PC-3 (cell line): ENCODE results near the gene REG3G. TPM values are rescaled to one million over a fixed set of nuclear protein-coding genes. Genes with fewer than 3 reads are reported as not detected.

ENCODE experiments used
- ATAC-seq: fragments of 200-7000 bp; cut with Tn5 transposase; 2 replicates; pipeline ENCODE4 v1.9.1; 2020; ENCODE audit warnings: mild to moderate bottlenecking, moderate library complexity
- BruUV-seq: library from RNA; stranded (reverse); fragments of 400-500 nt; replicated peaks from 2 replicates; lab custom pipeline; 2021; lab: Mats Ljungman, UMichigan
- CTCF ChIA-PET: fragments of 300-600 bp; sonication (Branson Sonifier 250); formaldehyde crosslinking; loops from one replicate; lab custom pipeline; 2022; ENCODE audit warnings: antibody characterized with exemption; lab: Charles Lee
- POLR2A ChIA-PET: fragments of 300-600 bp; sonication (Branson Sonifier 250); formaldehyde crosslinking; loops from one replicate; lab custom pipeline; 2022; ENCODE audit warnings: antibody characterized with exemption; ENCODE audit not compliant: unreplicated experiment; lab: Charles Lee
- DNase-seq: peaks from one replicate; pipeline ENCODE4 v3.0.0-alpha.2; 2015
- H2AFZ ChIP-seq: fragments of 300-600 bp; sonication (generic); 2 replicates; pipeline ENCODE4 v1.6.0; 2016; ENCODE audit warnings: antibody characterized with exemption, low read length
- H3F3A ChIP-seq: fragments of 300-600 bp; sonication (generic); one replicate; pipeline ENCODE4 v1.6.0; 2017; ENCODE audit warnings: antibody characterized with exemption, low read length, control low read depth, mild to moderate bottlenecking; ENCODE audit not compliant: unreplicated experiment
- H3K27ac ChIP-seq: fragments of 300-600 bp; sonication (generic); 2 replicates; pipeline ENCODE4 v1.5.1; 2016; ENCODE audit warnings: mild to moderate bottlenecking, low read length
- H3K27me3 ChIP-seq: fragments of 300-600 bp; sonication (generic); 2 replicates; pipeline ENCODE4 v1.6.1; 2016; ENCODE audit warnings: low read length, mixed read lengths
- H3K36me3 ChIP-seq: fragments of 300-600 bp; sonication (generic); 2 replicates; pipeline ENCODE4 v1.6.1; 2016; ENCODE audit warnings: low read depth, mixed run types, low read length, mixed read lengths
- H3K4me1 ChIP-seq: fragments of 300-600 bp; sonication (generic); 2 replicates; pipeline ENCODE4 v1.5.1; 2016; ENCODE audit warnings: low read length; ENCODE audit not compliant: insufficient read depth
- H3K4me2 ChIP-seq: fragments of 300-600 bp; sonication (generic); 2 replicates; pipeline ENCODE4 v1.6.0; 2016; ENCODE audit warnings: low read length
- H3K4me3 ChIP-seq: fragments of 300-600 bp; sonication (generic); 2 replicates; pipeline ENCODE4 v1.5.1; 2016; ENCODE audit warnings: mild to moderate bottlenecking, low read length, mixed read lengths
- H3K79me2 ChIP-seq: fragments of 300-600 bp; sonication (generic); 2 replicates; pipeline ENCODE4 v1.6.1; 2017; ENCODE audit warnings: low read length, mixed read lengths
- H3K9ac ChIP-seq: fragments of 300-600 bp; sonication (generic); 2 replicates; pipeline ENCODE4 v1.6.0; 2016; ENCODE audit warnings: mild to moderate bottlenecking, low read length
- H3K9me2 ChIP-seq: fragments of 300-600 bp; sonication (generic); replicated peaks from 2 replicates; pipeline ENCODE4 v1.6.1; 2016; ENCODE audit warnings: mixed run types, low read length, mixed read lengths
- H3K9me3 ChIP-seq: fragments of 300-600 bp; sonication (generic); 2 replicates; pipeline ENCODE4 v1.6.1; 2016; ENCODE audit warnings: low read length, mixed read lengths
- H4K20me1 ChIP-seq: fragments of 300-600 bp; sonication (generic); 2 replicates; pipeline ENCODE4 v1.6.1; 2016; ENCODE audit warnings: low read length, mixed read lengths
- CTCF ChIP-seq: fragments of 300-600 bp; sonication (generic); conservative IDR thresholded peaks from 2 replicates; pipeline ENCODE4 v1.5.1; 2017; ENCODE audit warnings: antibody characterized with exemption, low read depth, mild to moderate bottlenecking, low read length
- EZH2 ChIP-seq: fragments of 300-600 bp; sonication (generic); IDR thresholded peaks from one replicate; pipeline ENCODE4 v1.6.1; 2017; ENCODE audit warnings: antibody characterized with exemption, mild to moderate bottlenecking, low read length; ENCODE audit not compliant: unreplicated experiment
- EZH2phosphoT487 ChIP-seq: fragments of 300-600 bp; sonication (generic); IDR thresholded peaks from 2 replicates; pipeline ENCODE4 v1.6.1; 2018; ENCODE audit warnings: mild to moderate bottlenecking, antibody characterized with exemption, low read length, borderline replicate concordance
- intact Hi-C: fragments of 100-400 bp; cut with micrococcal nuclease; formaldehyde crosslinking; loops from 2 replicates; pipeline ENCODE4 v1.9.0; 2023
- total RNA-seq: library from RNA; depleted of rRNA; stranded (reverse); fragments of >200 nt; gene quantifications from 2 replicates; pipeline ENCODE4 v1.2.3, GENCODE V29; 2014

The REG3G gene
- total RNA-seq, 1 experiment from 2014 or later, result not detected

GRCh38 chr2:78989051-78989450 lies 36.5 kb upstream of the REG3G start:
- POLR2A ChIA-PET, result no interaction called here
- no peaks in the 10 kb centered on the region for H4K20me1 ChIP-seq
- no peak overlapping the region for H3K9ac ChIP-seq
- CTCF ChIA-PET, result no interaction called here
- TF ChIP-seq EZH2phosphoT487 (no peak), CTCF (no peak), EZH2 (no peak)
- H3K27ac ChIP-seq, result no peak overlapping the region
- H3K79me2 ChIP-seq, result no peaks in the 10 kb centered on the region
- H3K36me3 ChIP-seq, result no peaks in the 10 kb centered on the region
- no peak overlapping the region for H2AFZ ChIP-seq
- H3K4me1 ChIP-seq, result no peaks in the 10 kb centered on the region
- H3K9me2 ChIP-seq, result no peaks in the 10 kb centered on the region
- H3K4me2 ChIP-seq, result no peak overlapping the region
- no peaks in the 10 kb centered on the region for H3K9me3 ChIP-seq
- DNase-seq (no peak), ATAC-seq (no peak)
- H3K27me3 ChIP-seq, result peaks cover 8% of the 10 kb centered on the region
- H3K4me3 ChIP-seq, result no peak overlapping the region
- intact Hi-C loops, result no loop called here
- no peaks in the 10 kb centered on the region for H3F3A ChIP-seq
- no TSS peak for BruUV-seq

DNA sequence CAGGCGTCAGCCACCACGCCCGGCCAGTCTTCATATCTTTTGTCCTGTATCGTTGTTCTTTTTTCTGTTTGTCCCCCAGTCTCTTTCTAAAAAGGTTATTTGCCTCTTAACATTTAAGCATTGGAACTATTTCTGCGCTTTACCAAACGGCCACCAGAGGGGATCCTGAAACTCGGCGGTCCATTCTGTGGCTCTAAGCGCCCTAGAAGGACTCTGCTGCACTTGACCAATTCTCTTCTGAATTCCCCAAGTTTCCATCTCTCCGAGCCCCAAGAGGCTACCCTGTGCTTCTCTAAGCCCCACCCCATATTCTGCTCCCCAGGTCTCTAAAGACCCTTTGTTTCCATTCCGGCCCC lies 33.1 kb upstream of the REG3G start:
- peaks cover 22% of the 10 kb centered on the region for H3K27me3 ChIP-seq
- no peak overlapping the region for H3K9ac ChIP-seq
- ChIA-PET POLR2A (no interaction called here), CTCF (no interaction called here)
- BruUV-seq, result no TSS peak
- ATAC-seq (no peak), DNase-seq (peak; percentile 37)
- H3K4me1 ChIP-seq, result no peaks in the 10 kb centered on the region
- H3F3A ChIP-seq, result no peaks in the 10 kb centered on the region
- H3K79me2 ChIP-seq, result no peaks in the 10 kb centered on the region
- H3K4me2 ChIP-seq, result 0 out of 2 replicates have a peak overlapping the region, but pooled peaks have one; percentile 10
- H4K20me1 ChIP-seq, result no peaks in the 10 kb centered on the region
- 0 out of 2 replicates have a peak overlapping the region, but pooled peaks have one; percentile 34 for H2AFZ ChIP-seq
- H3K4me3 ChIP-seq, result no peak overlapping the region
- H3K9me3 ChIP-seq, result no peaks in the 10 kb centered on the region
- intact Hi-C loops, result loop anchor here (5.0 kb wide), 1 partner anchor 895 kb away; no protein-coding TSS in a partner anchor
- no peak overlapping the region for H3K27ac ChIP-seq
- no peaks in the 10 kb centered on the region for H3K9me2 ChIP-seq
- TF ChIP-seq EZH2, result no peak
- peak; percentile 54 for TF ChIP-seq CTCF
- H3K36me3 ChIP-seq, result no peaks in the 10 kb centered on the region

GRCh38 chr2:78992807-78993517 lies 32.5 kb upstream of the REG3G start:
- Histone ChIP-seq H3K9me2 (no peaks in the 10 kb centered on the region), H3K27ac (no peak overlapping the region), H3K9me3 (no peaks in the 10 kb centered on the region), H3K36me3 (no peaks in the 10 kb centered on the region), H3K79me2 (no peaks in the 10 kb centered on the region), H3K4me3 (no peak overlapping the region), H3K4me2 (0 out of 2 replicates have a peak overlapping the region, but pooled peaks have one; percentile 10), H3K4me1 (no peaks in the 10 kb centered on the region), H3F3A (no peaks in the 10 kb centered on the region), H3K27me3 (peaks cover 22% of the 10 kb centered on the region), H4K20me1 (no peaks in the 10 kb centered on the region), H3K9ac (no peak overlapping the region), H2AFZ (0 out of 2 replicates have a peak overlapping the region, but pooled peaks have one; percentile 34)
- TF ChIP-seq CTCF (0 out of 2 replicates have a peak, but pooled peaks have one; percentile 13), EZH2 (no peak), EZH2phosphoT487 (no peak)
- no peak for DNase-seq
- intact Hi-C loops, result loop anchor here (5.0 kb wide), 1 partner anchor 894 kb away; no protein-coding TSS in a partner anchor
- POLR2A ChIA-PET, result no interaction called here
- CTCF ChIA-PET, result no interaction called here
- no peak; the same call in 1 of the 2 replicates for ATAC-seq
- BruUV-seq, result no TSS peak
